Type B pancreatic cell (in vitro differentiated cells): ENCODE data around the gene RB1. TPM values are rescaled to one million over a fixed set of nuclear protein-coding genes. Genes with fewer than 3 reads are reported as not detected.
"Not testable (repeated sequence)": the region's sequence is repeated elsewhere in the genome, so short reads cannot be mapped to it uniquely, and the experiment has no call there.

Experiments
- DNase-seq: peaks from one replicate; pipeline ENCODE4 v3.0.0; 2021; ENCODE audit warnings: mixed read lengths; ENCODE audit not compliant: unreplicated experiment; ENCODE audit errors: extremely low spot score
- H3K27ac Mint-ChIP-seq: 2 replicates; pipeline ENCODE4 v1.8.0; 2021; ENCODE audit warnings: mild to moderate bottlenecking, mixed read lengths
- H3K27me3 Mint-ChIP-seq: 2 replicates; pipeline ENCODE4 v1.8.0; 2021; ENCODE audit warnings: mixed read lengths
- H3K36me3 Mint-ChIP-seq: 2 replicates; pipeline ENCODE4 v1.8.0; 2021; ENCODE audit warnings: mixed read lengths
- H3K4me1 Mint-ChIP-seq: one replicate; pipeline ENCODE4 v1.8.0; 2021; ENCODE audit warnings: mixed read lengths; ENCODE audit not compliant: unreplicated experiment
- H3K4me3 Mint-ChIP-seq: 2 replicates; pipeline ENCODE4 v1.8.0; 2021; ENCODE audit warnings: mild to moderate bottlenecking, mixed read lengths
- H3K9me3 Mint-ChIP-seq: 2 replicates; pipeline ENCODE4 v1.8.0; 2021; ENCODE audit warnings: mixed read lengths
- CTCF ChIP-seq: fragments of 200-600 bp; sonication (generic); conservative IDR thresholded peaks from 2 replicates; pipeline ENCODE4 v1.5.0; 2021; ENCODE audit warnings: antibody characterized with exemption, mild to moderate bottlenecking
- total RNA-seq: library from RNA; stranded (reverse); gene quantifications from 2 replicates; pipeline ENCODE4 v1.2.1, GENCODE V29; 2021; ENCODE audit warnings: low replicate concordance

The RB1 gene
- total RNA-seq, 1 donor from 2014 or later: 26.6 TPM

- no peak for TF ChIP-seq CTCF
- H3K9me3 Mint-ChIP-seq: peaks cover 4% of the 10 kb centered on the region
- DNase-seq: no peak
- peak overlapping the region; percentile 63 for H3K27ac Mint-ChIP-seq
- peak overlapping the region; percentile 95 for H3K4me3 Mint-ChIP-seq
- H3K4me1 Mint-ChIP-seq: peaks cover 22% of the 10 kb centered on the region
- H3K36me3 Mint-ChIP-seq: peaks cover 15% of the 10 kb centered on the region
- H3K27me3 Mint-ChIP-seq: no peaks in the 10 kb centered on the region
Observed at GRCh38 chr13:48411147-48411794, 107.7 kb downstream of the RB1 start.

- DNase-seq: no peak
- peak overlapping the region; percentile 88 for H3K27ac Mint-ChIP-seq
- peaks cover 22% of the 10 kb centered on the region for H3K4me1 Mint-ChIP-seq
- H3K4me3 Mint-ChIP-seq: peak overlapping the region; percentile 95
- H3K36me3 Mint-ChIP-seq: peaks cover 15% of the 10 kb centered on the region
- TF ChIP-seq CTCF: no peak
- H3K9me3 Mint-ChIP-seq: peaks cover 4% of the 10 kb centered on the region
- H3K27me3 Mint-ChIP-seq: no peaks in the 10 kb centered on the region
Observed at GRCh38 chr13:48411841-48412531, 108.4 kb downstream of the RB1 start.

- DNase-seq: no peak
- peaks cover 22% of the 10 kb centered on the region for H3K4me1 Mint-ChIP-seq
- peak within 1 kb of the TSS; percentile 88 for H3K27ac Mint-ChIP-seq
- TF ChIP-seq CTCF: no peak
- peaks cover 4% of the 10 kb centered on the region for H3K9me3 Mint-ChIP-seq
- peak within 1 kb of the TSS; percentile 95 for H3K4me3 Mint-ChIP-seq
- H3K27me3 Mint-ChIP-seq: no peaks in the 10 kb centered on the region
- peaks cover 23% of the 10 kb centered on the region for H3K36me3 Mint-ChIP-seq
Observed at GRCh38 chr13:48412881-48413351, 109.4 kb downstream of the RB1 start, which contains the start of gene LPAR6. Gene LPAR6 (minus strand): TSS chr13:48413113. CDS start chr13:48412423, 690 bp downstream.

- H3K9me3 Mint-ChIP-seq: peaks cover 9% of the 10 kb centered on the region
- H3K4me3 Mint-ChIP-seq: no peak overlapping the region
- no peak overlapping the region for H3K27ac Mint-ChIP-seq
- H3K36me3 Mint-ChIP-seq: peaks cover 31% of the 10 kb centered on the region
- no peak for DNase-seq
- peaks cover 18% of the 10 kb centered on the region for H3K4me1 Mint-ChIP-seq
- H3K27me3 Mint-ChIP-seq: no peaks in the 10 kb centered on the region
- TF ChIP-seq CTCF: no peak
Observed at GRCh38 chr13:48414501-48414900, 111.0 kb downstream of the RB1 start.

GRCh38 chr13:48415516-48415915 lies 112.0 kb downstream of the RB1 start:
- Mint-ChIP-seq H3K4me3 (no peak overlapping the region), H3K36me3 (peaks cover 34% of the 10 kb centered on the region), H3K27me3 (no peaks in the 10 kb centered on the region), H3K27ac (no peak overlapping the region), H3K4me1 (peaks cover 15% of the 10 kb centered on the region), H3K9me3 (peaks cover 14% of the 10 kb centered on the region)
- DNase-seq: no peak
- TF ChIP-seq CTCF: no peak

GRCh38 chr13:48422003-48422402 lies 118.5 kb downstream of the RB1 start:
- DNase-seq, H3K27me3 Mint-ChIP-seq, H3K4me1 Mint-ChIP-seq, H3K4me3 Mint-ChIP-seq, H3K27ac Mint-ChIP-seq: not testable (repeated sequence)
- peaks cover 17% of the 10 kb centered on the region for H3K9me3 Mint-ChIP-seq
- peaks cover 32% of the 10 kb centered on the region for H3K36me3 Mint-ChIP-seq
